ENCODE results near the gene CANT1.
"Not testable (repeated sequence)": the region's sequence is repeated elsewhere in the genome, so short reads cannot be mapped to it uniquely, and the experiment has no call there.

Gene CANT1

GRCh38 chr17:79034931-79035485 is 25.4 kb upstream of the CANT1 start:
- H3K9ac ChIP-seq (ENCODE audit: low read length in 2 of 2): no peak overlapping the region
- peaks cover 28% of the 10 kb centered on the region for H3K4me1 ChIP-seq (ENCODE audit: control insufficient read depth, insufficient read depth, low read length)
- no peaks in the 10 kb centered on the region for H3K27me3 ChIP-seq (ENCODE audit: control insufficient read depth in 1 of 2, insufficient read depth in 2 of 2, low read length in 2 of 2)
- H3K9me3 ChIP-seq (ENCODE audit: control insufficient read depth in 2 of 2, low read length in 2 of 2): no peaks in the 10 kb centered on the region
- H3K4me3 ChIP-seq (ENCODE audit: low read length in 2 of 2): no peak overlapping the region
- peak overlapping the region; percentile 38 for H3K27ac ChIP-seq (ENCODE audit: low read length)
- H3K36me3 ChIP-seq (ENCODE audit: control insufficient read depth in 2 of 2, insufficient read depth in 2 of 2, low read length in 2 of 2): no peaks in the 10 kb centered on the region

GRCh38 chr17:79033741-79034501 is 24.4 kb upstream of the CANT1 start:
- Histone ChIP-seq H3K27ac (ENCODE audit: low read length) (peak overlapping the region; percentile 55), H3K9ac (ENCODE audit: low read length in 2 of 2) (peak overlapping the region in 1 of 2 donors; percentile 1), H3K4me3 (ENCODE audit: low read length in 2 of 2) (peak overlapping the region in 1 of 2 donors; percentile 22), H3K9me3 (ENCODE audit: control insufficient read depth in 2 of 2, low read length in 2 of 2) (no peaks in the 10 kb centered on the region), H3K36me3 (ENCODE audit: control insufficient read depth in 2 of 2, insufficient read depth in 2 of 2, low read length in 2 of 2) (no peaks in the 10 kb centered on the region), H3K27me3 (ENCODE audit: control insufficient read depth in 1 of 2, insufficient read depth in 2 of 2, low read length in 2 of 2) (no peaks in the 10 kb centered on the region), H3K4me1 (ENCODE audit: control insufficient read depth, insufficient read depth, low read length) (peaks cover 30% of the 10 kb centered on the region)

- H3K27ac ChIP-seq (ENCODE audit: low read length): peak overlapping the region; percentile 55
- H3K36me3 ChIP-seq (ENCODE audit: control insufficient read depth in 2 of 2, insufficient read depth in 2 of 2, low read length in 2 of 2): no peaks in the 10 kb centered on the region
- no peaks in the 10 kb centered on the region for H3K9me3 ChIP-seq (ENCODE audit: control insufficient read depth in 2 of 2, low read length in 2 of 2)
- H3K4me1 ChIP-seq (ENCODE audit: control insufficient read depth, insufficient read depth, low read length): peaks cover 34% of the 10 kb centered on the region
- H3K4me3 ChIP-seq (ENCODE audit: low read length in 2 of 2): no peak overlapping the region
- H3K9ac ChIP-seq (ENCODE audit: low read length in 2 of 2): no peak overlapping the region
- no peaks in the 10 kb centered on the region for H3K27me3 ChIP-seq (ENCODE audit: control insufficient read depth in 1 of 2, insufficient read depth in 2 of 2, low read length in 2 of 2)
These were observed 23.6 kb upstream of the CANT1 start for GRCh38 chr17:79033046-79033616.

- no peaks in the 10 kb centered on the region for H3K27me3 ChIP-seq (ENCODE audit: control insufficient read depth in 1 of 2, insufficient read depth in 2 of 2, low read length in 2 of 2)
- H3K36me3 ChIP-seq (ENCODE audit: control insufficient read depth in 2 of 2, insufficient read depth in 2 of 2, low read length in 2 of 2): no peaks in the 10 kb centered on the region
- no peak overlapping the region for H3K9ac ChIP-seq (ENCODE audit: low read length in 2 of 2)
- H3K4me3 ChIP-seq (ENCODE audit: low read length in 2 of 2): no peak overlapping the region
- H3K9me3 ChIP-seq (ENCODE audit: control insufficient read depth in 2 of 2, low read length in 2 of 2): no peaks in the 10 kb centered on the region
- H3K27ac ChIP-seq (ENCODE audit: low read length): no peak overlapping the region
- peaks cover 43% of the 10 kb centered on the region for H3K4me1 ChIP-seq (ENCODE audit: control insufficient read depth, insufficient read depth, low read length)
These were observed 22.7 kb upstream of the CANT1 start for GRCh38 chr17:79031996-79032875.

GRCh38 chr17:79030636-79031035 is 21.1 kb upstream of the CANT1 start:
- H3K27ac ChIP-seq (ENCODE audit: low read length); H3K4me3 ChIP-seq (ENCODE audit: low read length in 2 of 2); H3K27me3 ChIP-seq (ENCODE audit: control insufficient read depth in 1 of 2, insufficient read depth in 2 of 2, low read length in 2 of 2); H3K9ac ChIP-seq (ENCODE audit: low read length in 2 of 2); H3K36me3 ChIP-seq (ENCODE audit: control insufficient read depth in 2 of 2, insufficient read depth in 2 of 2, low read length in 2 of 2); H3K9me3 ChIP-seq (ENCODE audit: control insufficient read depth in 2 of 2, low read length in 2 of 2): not testable (repeated sequence)
- H3K4me1 ChIP-seq (ENCODE audit: control insufficient read depth, insufficient read depth, low read length): peaks cover 57% of the 10 kb centered on the region

GRCh38 chr17:79029327-79030009 is 19.9 kb upstream of the CANT1 start:
- Histone ChIP-seq H3K9ac (ENCODE audit: low read length in 2 of 2) (no peak overlapping the region), H3K27ac (ENCODE audit: low read length) (no peak overlapping the region), H3K36me3 (ENCODE audit: control insufficient read depth in 2 of 2, insufficient read depth in 2 of 2, low read length in 2 of 2) (no peaks in the 10 kb centered on the region), H3K9me3 (ENCODE audit: control insufficient read depth in 2 of 2, low read length in 2 of 2) (no peaks in the 10 kb centered on the region), H3K27me3 (ENCODE audit: control insufficient read depth in 1 of 2, insufficient read depth in 2 of 2, low read length in 2 of 2) (no peaks in the 10 kb centered on the region), H3K4me1 (ENCODE audit: control insufficient read depth, insufficient read depth, low read length) (peaks cover 63% of the 10 kb centered on the region), H3K4me3 (ENCODE audit: low read length in 2 of 2) (no peak overlapping the region)

- peak overlapping the region; percentile 69 for H3K27ac ChIP-seq (ENCODE audit: low read length)
These were observed 19.1 kb upstream of the CANT1 start for GRCh38 chr17:79028496-79029326.

GRCh38 chr17:79027925-79028491 is 18.4 kb upstream of the CANT1 start:
- Histone ChIP-seq H3K27me3 (ENCODE audit: control insufficient read depth in 1 of 2, insufficient read depth in 2 of 2, low read length in 2 of 2) (no peaks in the 10 kb centered on the region), H3K4me1 (ENCODE audit: control insufficient read depth, insufficient read depth, low read length) (peaks cover 65% of the 10 kb centered on the region), H3K36me3 (ENCODE audit: control insufficient read depth in 2 of 2, insufficient read depth in 2 of 2, low read length in 2 of 2) (no peaks in the 10 kb centered on the region), H3K27ac (ENCODE audit: low read length) (peak overlapping the region; percentile 69), H3K4me3 (ENCODE audit: low read length in 2 of 2) (peak overlapping the region in 1 of 2 donors; percentile 58), H3K9ac (ENCODE audit: low read length in 2 of 2) (peak overlapping the region; percentile 19 to 47), H3K9me3 (ENCODE audit: control insufficient read depth in 2 of 2, low read length in 2 of 2) (no peaks in the 10 kb centered on the region)

More at GRCh38 chr17:79028496-79029326, 19.1 kb upstream of the CANT1 start:
- Histone ChIP-seq H3K9ac (ENCODE audit: low read length in 2 of 2) (no peak overlapping the region), H3K4me1 (ENCODE audit: control insufficient read depth, insufficient read depth, low read length) (peaks cover 65% of the 10 kb centered on the region), H3K9me3 (ENCODE audit: control insufficient read depth in 2 of 2, low read length in 2 of 2) (no peaks in the 10 kb centered on the region), H3K27me3 (ENCODE audit: control insufficient read depth in 1 of 2, insufficient read depth in 2 of 2, low read length in 2 of 2) (no peaks in the 10 kb centered on the region), H3K36me3 (ENCODE audit: control insufficient read depth in 2 of 2, insufficient read depth in 2 of 2, low read length in 2 of 2) (no peaks in the 10 kb centered on the region), H3K4me3 (ENCODE audit: low read length in 2 of 2) (no peak overlapping the region)

- Histone ChIP-seq H3K4me1 (ENCODE audit: control insufficient read depth, insufficient read depth, low read length) (peaks cover 68% of the 10 kb centered on the region), H3K36me3 (ENCODE audit: control insufficient read depth in 2 of 2, insufficient read depth in 2 of 2, low read length in 2 of 2) (no peaks in the 10 kb centered on the region), H3K27ac (ENCODE audit: low read length) (peak overlapping the region; percentile 69), H3K27me3 (ENCODE audit: control insufficient read depth in 1 of 2, insufficient read depth in 2 of 2, low read length in 2 of 2) (no peaks in the 10 kb centered on the region), H3K9ac (ENCODE audit: low read length in 2 of 2) (peak overlapping the region; percentile 19 to 47), H3K9me3 (ENCODE audit: control insufficient read depth in 2 of 2, low read length in 2 of 2) (no peaks in the 10 kb centered on the region), H3K4me3 (ENCODE audit: low read length in 2 of 2) (peak overlapping the region in 1 of 2 donors; percentile 58)
These were observed 17.8 kb upstream of the CANT1 start for GRCh38 chr17:79027274-79027924.

All from stomach smooth muscle (tissue), 2 donors.